HG03521 (cell line): ENCODE results near the gene ARL6IP5.

ENCODE experiments used
- ATAC-seq: cut with Tn5 transposase; IDR thresholded peaks from one replicate; pipeline ENCODE4 v1.9.1; 2021; ENCODE audit warnings: mild to moderate bottlenecking, moderate library complexity; ENCODE audit not compliant: unreplicated experiment

ARL6IP5 gene, protein sequence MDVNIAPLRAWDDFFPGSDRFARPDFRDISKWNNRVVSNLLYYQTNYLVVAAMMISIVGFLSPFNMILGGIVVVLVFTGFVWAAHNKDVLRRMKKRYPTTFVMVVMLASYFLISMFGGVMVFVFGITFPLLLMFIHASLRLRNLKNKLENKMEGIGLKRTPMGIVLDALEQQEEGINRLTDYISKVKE

GRCh38 chr3:69084326-69085167 lies at the start of gene ARL6IP5:
Gene ARL6IP5 (plus strand): TSS chr3:69084937. CDS start chr3:69085048, 111 bp downstream.
- peak; percentile 57 for ATAC-seq

DNA sequence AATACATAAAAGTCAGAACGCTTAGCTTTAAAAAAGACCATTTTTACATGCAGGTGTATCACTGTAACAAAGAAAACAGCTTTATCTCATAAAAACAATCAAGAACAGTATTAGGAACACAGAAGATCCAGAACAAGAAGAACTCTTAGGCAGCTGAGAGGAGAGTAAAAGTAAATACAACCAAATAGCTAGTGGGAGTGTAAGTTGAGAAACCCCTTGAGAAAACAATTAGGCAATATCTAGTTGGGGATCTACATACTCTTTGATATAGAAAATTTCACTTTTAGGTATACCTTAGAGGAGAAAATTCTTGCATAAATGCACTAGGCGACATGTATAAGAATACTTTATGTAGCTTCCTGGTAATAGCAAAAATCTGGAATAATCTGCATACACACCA lies 40.1 kb upstream of the ARL6IP5 start:
- no peak for ATAC-seq

GRCh38 chr3:69048990-69049389 lies 35.7 kb upstream of the ARL6IP5 start:
- ATAC-seq: no peak

DNA sequence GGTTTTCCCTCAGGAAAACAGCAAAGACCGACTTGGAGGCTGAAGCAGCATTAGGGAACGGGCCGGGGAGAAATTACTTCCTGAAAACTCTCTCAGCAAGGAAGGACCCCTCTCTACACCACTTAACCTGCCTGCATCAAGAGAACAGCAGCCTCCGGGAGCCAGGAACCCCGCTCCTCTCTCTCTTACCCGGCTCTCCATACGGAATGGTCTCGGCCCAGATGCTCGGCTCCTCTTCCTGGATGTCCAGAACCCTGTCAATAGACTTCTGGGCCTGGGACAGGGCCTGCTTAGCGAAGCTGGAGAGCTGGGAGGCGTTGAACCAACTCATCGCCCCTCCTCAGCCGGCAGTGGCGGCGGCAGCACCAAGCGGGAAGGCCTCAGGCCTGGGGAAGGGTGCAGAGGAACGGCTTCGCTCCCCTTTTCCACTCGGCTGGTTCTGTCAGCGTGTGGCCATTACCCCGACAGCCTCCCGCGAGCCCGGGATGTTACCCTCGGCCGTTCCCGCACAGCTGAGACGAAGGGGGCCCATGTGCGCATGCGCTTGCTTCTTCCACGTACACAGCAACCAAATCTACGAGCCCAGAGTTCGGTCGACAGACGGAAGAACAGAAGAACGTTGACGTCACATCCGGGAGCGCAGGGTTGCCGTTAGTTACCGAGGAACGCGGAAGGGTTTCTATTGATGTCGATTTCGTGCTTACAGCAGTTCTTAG lies 32.8 kb upstream of the ARL6IP5 start, which contains the start of gene TMF1:
Gene TMF1, minus strand, starts transcription at position 578 of the 716 bp plus-strand sequence. Its CDS starts 247 bp downstream, at position 331.
- peak; percentile 97 for ATAC-seq

- no peak for ATAC-seq
These were observed 32.3 kb upstream of the ARL6IP5 start for GRCh38 chr3:69052472-69052898.

GRCh38 chr3:69058180-69058946 lies 26.4 kb upstream of the ARL6IP5 start:
- ATAC-seq: peak; percentile 90

DNA sequence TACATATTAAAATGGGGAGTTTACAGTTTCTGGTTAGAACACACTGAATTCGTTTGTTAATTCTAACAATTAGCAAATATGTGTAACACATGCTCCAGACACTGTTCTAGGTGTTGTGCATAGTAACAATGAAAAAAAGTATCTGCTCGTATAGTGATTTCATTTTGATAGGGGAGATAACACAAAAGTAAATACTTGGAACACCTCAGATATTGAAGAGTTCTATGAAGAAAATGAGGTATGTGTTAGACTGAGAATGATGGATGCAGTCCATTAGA lies 25.9 kb upstream of the ARL6IP5 start:
- ATAC-seq: no peak

GRCh38 chr3:69059688-69060087 lies 25.0 kb upstream of the ARL6IP5 start:
- no peak for ATAC-seq

GRCh38 chr3:69063636-69064035 lies 21.1 kb upstream of the ARL6IP5 start:
- no peak for ATAC-seq

GRCh38 chr3:69065318-69065964 lies 19.3 kb upstream of the ARL6IP5 start:
- no peak for ATAC-seq

DNA sequence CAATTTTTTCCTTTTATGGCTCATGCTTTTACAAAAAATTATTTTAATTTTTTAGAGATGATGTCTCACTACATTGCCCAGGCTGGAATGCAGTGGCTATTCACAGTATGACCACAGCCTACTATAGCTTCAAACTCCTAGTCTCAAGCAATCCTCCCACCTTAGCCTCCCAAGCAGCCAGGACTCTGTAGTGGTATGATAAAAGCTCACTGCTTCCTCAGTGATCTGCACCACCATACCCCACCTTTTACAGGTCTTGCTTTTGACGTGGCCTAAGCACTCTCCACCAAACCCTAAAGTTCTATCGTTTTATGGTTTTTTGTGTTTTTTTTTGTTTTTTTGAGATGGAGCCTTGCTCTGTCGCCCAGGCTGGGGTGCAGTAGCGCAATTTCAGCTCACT lies 18.6 kb upstream of the ARL6IP5 start:
- ATAC-seq: no peak

DNA sequence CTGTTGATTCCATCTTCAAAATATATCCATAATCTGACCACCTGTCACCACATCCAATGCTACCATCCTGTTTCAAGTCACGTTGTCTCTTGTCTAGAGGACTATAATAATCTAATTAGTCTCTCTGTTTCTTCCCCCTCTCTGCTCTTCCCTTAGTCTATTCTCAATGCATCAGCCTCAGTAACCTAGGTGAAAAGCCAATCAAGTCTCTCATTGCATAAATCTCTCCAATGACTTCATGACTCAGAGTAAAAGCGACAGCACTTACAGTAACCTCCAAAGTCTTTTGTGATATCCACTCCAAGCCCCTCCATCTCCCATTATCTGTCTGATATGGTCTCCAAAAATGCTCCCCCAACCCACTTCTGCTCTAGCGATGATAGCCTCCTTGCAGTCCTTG lies 11.8 kb upstream of the ARL6IP5 start:
- ATAC-seq: no peak

DNA sequence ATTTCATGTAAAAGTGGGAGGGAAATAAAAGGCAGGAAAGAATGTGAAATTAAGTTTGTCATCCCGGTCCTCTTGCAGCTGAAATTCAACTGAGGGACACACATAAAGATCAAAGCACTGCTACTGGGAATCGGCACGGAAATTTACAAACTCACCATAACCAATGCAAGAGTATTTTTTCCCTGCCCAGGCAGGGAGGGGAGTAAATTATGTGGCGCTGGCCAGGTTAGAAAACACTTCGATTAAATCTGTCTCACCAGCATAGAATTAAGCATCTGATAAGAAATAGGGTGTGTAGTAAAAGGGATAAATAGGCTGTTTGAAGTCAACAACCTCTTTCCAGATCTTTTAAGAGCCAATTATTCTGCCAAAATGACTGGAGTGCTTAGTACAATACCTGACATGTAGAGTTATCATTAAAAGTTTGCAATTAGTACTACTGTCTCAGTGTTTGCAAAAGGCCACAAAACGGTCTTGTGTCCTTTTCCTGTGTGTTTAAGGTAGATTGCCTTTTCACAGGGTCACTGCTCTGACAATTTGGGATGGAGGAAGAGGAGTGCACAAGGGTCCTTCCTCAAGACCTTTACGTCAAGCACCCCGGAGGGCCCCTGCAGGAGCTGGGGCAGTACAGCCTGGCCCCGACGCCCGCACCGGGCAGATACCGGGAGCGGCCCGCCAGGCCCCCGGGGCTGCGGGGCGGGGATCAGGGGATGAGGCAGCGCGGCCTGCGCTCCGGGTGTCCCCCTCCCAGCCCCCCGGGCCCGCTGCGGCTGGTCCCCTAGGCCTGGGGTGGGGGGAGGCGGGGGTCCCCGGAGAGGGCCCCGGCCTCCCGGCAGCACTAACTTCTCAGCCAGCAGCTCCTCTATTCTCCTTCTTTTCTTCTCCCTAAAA lies 5.2 kb upstream of the ARL6IP5 start:
- ATAC-seq: peak; percentile 16

GRCh38 chr3:69080233-69080920 lies 4.4 kb upstream of the ARL6IP5 start, which contains the start of gene UBA3:
Gene UBA3 (minus strand): TSS chr3:69080365. CDS start chr3:69080353, 12 bp downstream.
- ATAC-seq: peak; percentile 52

DNA sequence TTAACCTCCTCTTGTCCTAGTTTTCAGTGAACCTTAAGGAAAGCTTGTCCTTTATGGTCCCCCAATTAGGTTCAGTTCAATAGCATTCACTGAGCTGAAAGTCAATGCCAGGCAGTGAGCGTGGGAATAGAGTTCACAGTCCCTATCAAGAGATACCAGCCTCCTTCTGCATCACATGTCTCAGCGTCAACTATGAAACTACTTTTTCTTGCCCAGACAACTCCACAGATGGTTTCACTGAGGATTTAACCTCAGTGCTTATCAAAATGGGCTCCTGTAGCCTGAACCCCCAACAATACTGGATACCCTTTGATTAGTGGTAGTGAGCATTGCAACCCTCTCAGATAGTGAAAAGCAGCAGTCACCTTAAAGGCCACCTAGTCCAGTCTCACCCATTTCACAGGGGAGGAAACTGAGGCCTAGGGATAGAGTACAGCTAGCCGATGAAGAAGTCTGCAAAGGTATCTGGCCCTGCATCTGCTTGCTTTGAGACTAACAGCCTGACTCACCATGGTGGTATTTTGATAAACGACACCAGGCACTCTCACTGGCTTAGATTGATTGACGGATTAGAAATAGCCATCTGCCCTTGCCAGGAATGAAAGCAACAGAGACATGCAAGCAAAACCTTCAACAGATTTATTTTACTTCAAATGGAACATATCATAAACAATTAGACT lies 3.0 kb upstream of the ARL6IP5 start:
- no peak for ATAC-seq

DNA sequence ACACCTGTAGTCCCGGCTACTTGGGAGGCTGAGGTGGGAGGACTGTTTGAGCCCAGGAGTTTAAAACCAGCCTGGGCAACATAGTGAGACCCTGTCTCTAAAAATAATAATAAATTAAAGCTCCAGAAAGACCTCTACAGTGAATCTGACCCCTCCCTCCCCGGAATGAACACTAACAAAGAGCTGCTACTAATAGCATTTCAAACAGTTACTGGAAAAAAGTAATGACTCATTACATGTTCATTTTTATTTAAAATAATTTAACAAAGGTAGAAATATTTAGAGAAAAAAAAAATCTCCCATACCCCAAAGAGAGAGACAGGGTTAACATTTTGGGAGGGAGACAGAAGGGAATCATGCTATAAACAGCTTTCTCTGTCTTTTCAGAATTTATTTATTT lies 2.4 kb upstream of the ARL6IP5 start:
- no peak for ATAC-seq

- peak; percentile 39 for ATAC-seq
These were observed 1.9 kb upstream of the ARL6IP5 start for GRCh38 chr3:69082805-69083204.

GRCh38 chr3:69085168-69085832 lies 563 bp downstream of the ARL6IP5 start:
- no peak for ATAC-seq
